Panc1 (cell line): ENCODE measurements around the gene MXD4.

Experiments
- POLR2AphosphoS5 ChIP-seq: IDR thresholded peaks from 2 replicates; pipeline ENCODE4 v1.6.1; 2012; ENCODE audit warnings: mild to moderate bottlenecking, low read depth, low read length, moderate library complexity
- TF ChIP-seq, protein P1 (sequence below): fragments of 450-650 bp; IDR thresholded peaks from 2 replicates; pipeline ENCODE4 v1.5.1; 2017; ENCODE audit warnings: mild to moderate bottlenecking
- TF ChIP-seq, protein P2 (sequence below), 2 experiments: IDR thresholded peaks; 2 replicates each; pipeline ENCODE4 v1.6.1; 2011 to 2012; ENCODE audit warnings: low read depth in 2 of 2, control low read depth in 1 of 2, low read length in 1 of 2, mild to moderate bottlenecking in 1 of 2, moderate library complexity in 1 of 2; ENCODE audit not compliant: insufficient read depth in 1 of 2

DNA sequence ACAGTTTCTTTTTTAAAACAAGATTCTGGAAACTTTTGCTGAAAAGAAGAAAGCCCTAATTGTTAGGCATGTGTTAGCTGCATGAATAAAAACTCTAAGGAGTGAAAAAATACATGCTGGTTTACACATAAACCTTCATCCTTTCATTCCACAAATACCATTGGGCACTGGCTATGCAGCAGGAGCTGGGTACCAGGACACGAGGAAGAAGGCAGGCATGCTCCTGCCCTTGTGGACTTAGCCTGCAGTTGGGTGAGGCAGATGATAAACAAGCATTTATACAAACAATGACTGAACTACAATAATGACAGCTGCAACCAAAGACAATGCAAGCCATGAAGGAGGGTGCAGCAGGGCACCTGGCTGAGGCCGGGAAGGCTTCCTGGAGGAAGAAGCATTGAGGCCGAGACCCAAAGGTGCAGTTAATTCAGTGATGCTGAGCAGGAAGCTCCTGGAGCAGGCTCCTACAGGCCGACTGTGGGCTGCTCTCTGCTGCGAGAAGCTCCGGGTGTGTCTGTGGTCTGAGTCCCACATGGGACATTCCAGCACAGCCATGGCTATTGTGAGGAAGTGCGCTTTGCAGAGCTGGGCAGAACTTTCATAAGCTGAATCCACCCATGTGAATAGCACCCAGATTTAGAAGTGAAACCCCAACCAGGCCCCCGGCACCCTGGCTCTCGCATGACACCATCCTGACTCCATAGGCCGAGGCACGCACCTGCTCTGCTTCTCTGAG lies 44.0 kb upstream of the MXD4 start:
- TF ChIP-seq, protein P1, sequence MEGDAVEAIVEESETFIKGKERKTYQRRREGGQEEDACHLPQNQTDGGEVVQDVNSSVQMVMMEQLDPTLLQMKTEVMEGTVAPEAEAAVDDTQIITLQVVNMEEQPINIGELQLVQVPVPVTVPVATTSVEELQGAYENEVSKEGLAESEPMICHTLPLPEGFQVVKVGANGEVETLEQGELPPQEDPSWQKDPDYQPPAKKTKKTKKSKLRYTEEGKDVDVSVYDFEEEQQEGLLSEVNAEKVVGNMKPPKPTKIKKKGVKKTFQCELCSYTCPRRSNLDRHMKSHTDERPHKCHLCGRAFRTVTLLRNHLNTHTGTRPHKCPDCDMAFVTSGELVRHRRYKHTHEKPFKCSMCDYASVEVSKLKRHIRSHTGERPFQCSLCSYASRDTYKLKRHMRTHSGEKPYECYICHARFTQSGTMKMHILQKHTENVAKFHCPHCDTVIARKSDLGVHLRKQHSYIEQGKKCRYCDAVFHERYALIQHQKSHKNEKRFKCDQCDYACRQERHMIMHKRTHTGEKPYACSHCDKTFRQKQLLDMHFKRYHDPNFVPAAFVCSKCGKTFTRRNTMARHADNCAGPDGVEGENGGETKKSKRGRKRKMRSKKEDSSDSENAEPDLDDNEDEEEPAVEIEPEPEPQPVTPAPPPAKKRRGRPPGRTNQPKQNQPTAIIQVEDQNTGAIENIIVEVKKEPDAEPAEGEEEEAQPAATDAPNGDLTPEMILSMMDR: no peak
- TF ChIP-seq POLR2AphosphoS5: no peak
- TF ChIP-seq, protein P2, sequence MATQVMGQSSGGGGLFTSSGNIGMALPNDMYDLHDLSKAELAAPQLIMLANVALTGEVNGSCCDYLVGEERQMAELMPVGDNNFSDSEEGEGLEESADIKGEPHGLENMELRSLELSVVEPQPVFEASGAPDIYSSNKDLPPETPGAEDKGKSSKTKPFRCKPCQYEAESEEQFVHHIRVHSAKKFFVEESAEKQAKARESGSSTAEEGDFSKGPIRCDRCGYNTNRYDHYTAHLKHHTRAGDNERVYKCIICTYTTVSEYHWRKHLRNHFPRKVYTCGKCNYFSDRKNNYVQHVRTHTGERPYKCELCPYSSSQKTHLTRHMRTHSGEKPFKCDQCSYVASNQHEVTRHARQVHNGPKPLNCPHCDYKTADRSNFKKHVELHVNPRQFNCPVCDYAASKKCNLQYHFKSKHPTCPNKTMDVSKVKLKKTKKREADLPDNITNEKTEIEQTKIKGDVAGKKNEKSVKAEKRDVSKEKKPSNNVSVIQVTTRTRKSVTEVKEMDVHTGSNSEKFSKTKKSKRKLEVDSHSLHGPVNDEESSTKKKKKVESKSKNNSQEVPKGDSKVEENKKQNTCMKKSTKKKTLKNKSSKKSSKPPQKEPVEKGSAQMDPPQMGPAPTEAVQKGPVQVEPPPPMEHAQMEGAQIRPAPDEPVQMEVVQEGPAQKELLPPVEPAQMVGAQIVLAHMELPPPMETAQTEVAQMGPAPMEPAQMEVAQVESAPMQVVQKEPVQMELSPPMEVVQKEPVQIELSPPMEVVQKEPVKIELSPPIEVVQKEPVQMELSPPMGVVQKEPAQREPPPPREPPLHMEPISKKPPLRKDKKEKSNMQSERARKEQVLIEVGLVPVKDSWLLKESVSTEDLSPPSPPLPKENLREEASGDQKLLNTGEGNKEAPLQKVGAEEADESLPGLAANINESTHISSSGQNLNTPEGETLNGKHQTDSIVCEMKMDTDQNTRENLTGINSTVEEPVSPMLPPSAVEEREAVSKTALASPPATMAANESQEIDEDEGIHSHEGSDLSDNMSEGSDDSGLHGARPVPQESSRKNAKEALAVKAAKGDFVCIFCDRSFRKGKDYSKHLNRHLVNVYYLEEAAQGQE (IDR thresholded peaks at IDR 0.05; ENCODE audit: insufficient read depth in 1 of 2, low read depth in 2 of 2, low read length in 1 of 2): no peak
